SK-N-SH (cell line): ENCODE measurements around the gene ZC3H4. TPM values are rescaled to one million over a fixed set of nuclear protein-coding genes. Genes with fewer than 3 reads are reported as not detected.

Experiments used
- CTCF ChIA-PET: fragments of 300-600, 350-600 bp; formaldehyde crosslinking; extraction: SDS; loops from one replicate; lab custom pipeline; 2021; lab: Yijun Ruan, JAX
- POLR2A ChIA-PET: fragments of 350-600 bp; sonication (Branson Sonifier 250); formaldehyde crosslinking; extraction: SDS; loops from one replicate; lab custom pipeline; 2020; ENCODE audit warnings: antibody characterized with exemption, inconsistent platforms; lab: Yijun Ruan, JAX
- DNase-seq: peaks from one replicate; pipeline ENCODE4 v3.0.0; 2012
- H2AFZ ChIP-seq: fragments of 200-600 bp; sonication (generic); 2 replicates; pipeline ENCODE4 v1.8.1; 2016; ENCODE audit warnings: antibody characterized with exemption, mild to moderate bottlenecking, low read depth
- H3F3A ChIP-seq: fragments of 200-600 bp; sonication (generic); replicated peaks from 2 replicates; pipeline ENCODE3; 2016; ENCODE audit warnings: antibody characterized with exemption, mild to moderate bottlenecking; ENCODE audit not compliant: insufficient read depth
- H3K27ac ChIP-seq, 2 experiments: fragments of 200-500 bp in 1 of 2; fragments of 200-600 bp in 1 of 2; sonication (Bioruptor generic) in 1 of 2; sonication (generic), shearing (Covaris generic) in 1 of 2; 2 replicates each; pipeline versions ENCODE4 v1.5.1 to v1.6.1; 2014 to 2016; ENCODE audit warnings: low read depth in 2 of 2, inconsistent platforms in 1 of 2, low read length in 1 of 2, mild to moderate bottlenecking in 1 of 2, mixed read lengths in 1 of 2
- H3K27me3 ChIP-seq: fragments of 200-600 bp; sonication (generic), shearing (Covaris generic); 2 replicates; pipeline ENCODE4 v1.6.1; 2016; ENCODE audit warnings: mixed run types; ENCODE audit not compliant: insufficient read depth
- H3K36me3 ChIP-seq, 2 experiments: fragments of 200-500 bp in 1 of 2; fragments of 200-600 bp in 1 of 2; sonication (Bioruptor generic) in 1 of 2; sonication (generic) in 1 of 2; replicated peaks in 1 of 2; 2 replicates each; pipeline versions ENCODE3 to v1.5.1; 2014 to 2016; ENCODE audit warnings: low read length in 1 of 2, mild to moderate bottlenecking in 1 of 2; ENCODE audit not compliant: insufficient read depth in 2 of 2, control insufficient read depth in 1 of 2
- H3K4me1 ChIP-seq, 2 experiments: fragments of 200-500 bp in 1 of 2; fragments of 200-600 bp in 1 of 2; sonication (Bioruptor generic) in 1 of 2; sonication (generic), shearing (Covaris generic) in 1 of 2; 2 replicates each; pipeline versions ENCODE4 v1.5.1 to v1.6.1; 2014 to 2016; ENCODE audit warnings: low read depth in 1 of 2, low read length in 1 of 2, mixed run types in 1 of 2; ENCODE audit not compliant: insufficient read depth in 2 of 2, control insufficient read depth in 1 of 2
- H3K4me2 ChIP-seq: fragments of 200-600 bp; sonication (generic), shearing (Covaris generic); 2 replicates; pipeline ENCODE4 v1.6.1; 2017; ENCODE audit warnings: mixed run types
- H3K4me3 ChIP-seq, 2 experiments: fragments of 200-500 bp in 1 of 2; fragments of 200-600 bp in 1 of 2; sonication (Bioruptor generic) in 1 of 2; sonication (generic), shearing (Covaris generic) in 1 of 2; 2 replicates each; pipeline versions ENCODE4 v1.5.1 to v1.8.1; 2014 to 2016; ENCODE audit warnings: low read depth in 2 of 2, inconsistent platforms in 1 of 2, low read length in 1 of 2, mild to moderate bottlenecking in 1 of 2, mixed read lengths in 1 of 2, moderate library complexity in 1 of 2
- H3K79me2 ChIP-seq: fragments of 200-600 bp; sonication (generic); 2 replicates; pipeline ENCODE4 v1.8.1; 2017; ENCODE audit warnings: mild to moderate bottlenecking; ENCODE audit not compliant: insufficient read depth
- H3K9ac ChIP-seq: fragments of 200-600 bp; sonication (generic); 2 replicates; pipeline ENCODE4 v1.6.1; 2017; ENCODE audit warnings: mixed run types
- H3K9me2 ChIP-seq: fragments of 200-600 bp; sonication (generic); 2 replicates; pipeline ENCODE4 v1.6.1; 2017; ENCODE audit warnings: mixed run types
- H3K9me3 ChIP-seq: fragments of 200-600 bp; sonication (generic); 2 replicates; pipeline ENCODE4 v1.6.1; 2017; ENCODE audit warnings: mixed run types, mild to moderate bottlenecking, moderate library complexity
- H4K20me1 ChIP-seq: fragments of 200-600 bp; sonication (generic); 2 replicates; pipeline ENCODE4 v1.6.1; 2017; ENCODE audit warnings: mild to moderate bottlenecking, mixed run types; ENCODE audit not compliant: insufficient read depth
- CHD2 ChIP-seq: fragments of 150-350 bp; IDR thresholded peaks from 2 replicates; pipeline ENCODE4 v1.6.1; 2018; ENCODE audit warnings: low read length; ENCODE audit not compliant: partially characterized antibody
- GABPA ChIP-seq: IDR thresholded peaks from 2 replicates; pipeline ENCODE4 v1.4.0; 2012; ENCODE audit warnings: low read depth, mild to moderate bottlenecking
- MEF2A ChIP-seq: IDR thresholded peaks from 2 replicates; pipeline ENCODE4 v1.4.0; 2012; ENCODE audit warnings: low read depth, borderline replicate concordance
- POLR2AphosphoS5 ChIP-seq: IDR thresholded peaks from 2 replicates; pipeline ENCODE4 v1.6.1; 2012; ENCODE audit warnings: low read depth, low read length
- RAD21 ChIP-seq: IDR thresholded peaks from 2 replicates; pipeline ENCODE4 v1.6.1; 2012; ENCODE audit warnings: mild to moderate bottlenecking, low read length
- REST ChIP-seq: IDR thresholded peaks from 2 replicates; pipeline ENCODE4 v1.6.1; 2012; ENCODE audit warnings: mild to moderate bottlenecking, low read depth, low read length, moderate library complexity
- RFX5 ChIP-seq: IDR thresholded peaks from 2 replicates; pipeline ENCODE4 v1.6.1; 2012; ENCODE audit warnings: mild to moderate bottlenecking, improper control_type of control experiment, low read length
- TCF12 ChIP-seq: IDR thresholded peaks from 2 replicates; pipeline ENCODE4 v1.4.0; 2012
- WGBS: methylation state at CpG from one replicate; pipeline ENCODE4 v1.1.6; 2017; ENCODE audit warnings: low lambda C conversion rate; 5-methylcytosine and 5-hydroxymethylcytosine counted together
- polyA plus RNA-seq, 3 experiments: library from polyadenylated mRNA; depleted of rRNA; stranded (reverse); fragments of >200 nt; gene quantifications; 2 replicates each; pipeline ENCODE4 v1.2.3, GENCODE V29; 2012
- TF ChIP-seq, protein P1 (sequence below): IDR thresholded peaks from 2 replicates; pipeline ENCODE4 v1.4.0; 2012; ENCODE audit warnings: low read depth, borderline replicate concordance
- TF ChIP-seq, protein P2 (sequence below): IDR thresholded peaks from 2 replicates; pipeline ENCODE4 v1.4.0; 2012; ENCODE audit warnings: low read depth

The ZC3H4 gene
- polyA plus RNA-seq, 1 of the 3 experiments (the other 2 are of a cell fraction) = 7.6 TPM

GRCh38 chr19:47022541-47023447 lies 90.8 kb downstream of the ZC3H4 start:
- POLR2A ChIA-PET = interaction anchor here (0.6 kb wide), 1 partner anchor 192 kb away, joined by 3 read pairs; no protein-coding TSS in a partner anchor
- no peak for DNase-seq
- no peak for TF ChIP-seq MEF2A
- TF ChIP-seq, all 33 proteins: peak for 0
- peaks cover 47% of the 10 kb centered on the region for H3K27me3 ChIP-seq
- no peak overlapping the region for H3K9ac ChIP-seq
- CTCF ChIA-PET = interaction anchor here (0.6 to 10.5 kb wide), 5 partner anchors 10 to 103 kb away, joined by 3 to 98 read pairs (median 7); no protein-coding TSS in a partner anchor
- no peak overlapping the region for H3K27ac ChIP-seq
- no peaks in the 10 kb centered on the region for H3K79me2 ChIP-seq
- H3K9me3 ChIP-seq = no peaks in the 10 kb centered on the region
- H4K20me1 ChIP-seq = peaks cover 5% of the 10 kb centered on the region; the same call in 1 of the 2 replicates
- peaks cover 3 to 19% of the 10 kb centered on the region in 2 experiments; a peak in 2 of 4 replicates for H3K4me1 ChIP-seq
- peak overlapping the region; percentile 33; the same call in 1 of the 2 replicates for H3K4me2 ChIP-seq
- H3K36me3 ChIP-seq = no peaks in the 10 kb centered on the region
- H2AFZ ChIP-seq = no peak overlapping the region
- peak overlapping the region in 1 of 2 experiments; percentile 3; a peak in 1 of 4 replicates for H3K4me3 ChIP-seq
- peaks cover 15% of the 10 kb centered on the region for H3F3A ChIP-seq
- H3K9me2 ChIP-seq = no peaks in the 10 kb centered on the region
- 5% methylated on average over 22 of the region's 33 CpGs for WGBS

DNA sequence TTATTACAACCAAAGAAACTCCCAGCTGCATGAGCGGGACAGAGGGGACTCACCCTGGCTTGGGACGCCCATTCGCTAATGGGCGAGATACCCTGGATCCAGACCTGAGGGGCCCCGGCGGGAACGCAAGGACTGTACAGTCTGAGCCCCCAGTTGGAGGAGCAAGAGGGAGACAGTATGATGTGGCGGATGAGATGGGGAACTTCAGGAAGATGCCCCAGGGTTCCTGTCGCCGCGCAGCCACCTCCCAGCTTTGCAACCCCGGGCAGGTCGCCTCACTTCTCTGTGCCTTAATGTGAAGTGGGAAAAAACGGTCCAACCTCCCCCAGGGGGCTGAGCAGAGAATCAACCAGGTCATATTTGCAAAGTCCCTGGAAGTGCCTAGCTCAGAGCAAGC lies 91.4 kb downstream of the ZC3H4 start:
- WGBS = 30% methylated on average over 9 of the region's 14 CpGs
- H4K20me1 ChIP-seq = peaks cover 5% of the 10 kb centered on the region; the same call in 1 of the 2 replicates
- H3F3A ChIP-seq = peaks cover 15% of the 10 kb centered on the region
- H3K4me1 ChIP-seq = peaks cover 3 to 19% of the 10 kb centered on the region in 2 experiments; a peak in 2 of 4 replicates
- no peaks in the 10 kb centered on the region for H3K9me3 ChIP-seq
- no peaks in the 10 kb centered on the region for H3K36me3 ChIP-seq
- ChIA-PET POLR2A (no interaction called here), CTCF (interaction anchor here (0.6 to 10.5 kb wide), 6 partner anchors 9 to 110 kb away, joined by 3 to 98 read pairs (median 5); no protein-coding TSS in a partner anchor)
- peaks cover 41% of the 10 kb centered on the region for H3K27me3 ChIP-seq
- no peak overlapping the region for H3K27ac ChIP-seq
- no peak for TF ChIP-seq RFX5
- TF ChIP-seq, protein P1, sequence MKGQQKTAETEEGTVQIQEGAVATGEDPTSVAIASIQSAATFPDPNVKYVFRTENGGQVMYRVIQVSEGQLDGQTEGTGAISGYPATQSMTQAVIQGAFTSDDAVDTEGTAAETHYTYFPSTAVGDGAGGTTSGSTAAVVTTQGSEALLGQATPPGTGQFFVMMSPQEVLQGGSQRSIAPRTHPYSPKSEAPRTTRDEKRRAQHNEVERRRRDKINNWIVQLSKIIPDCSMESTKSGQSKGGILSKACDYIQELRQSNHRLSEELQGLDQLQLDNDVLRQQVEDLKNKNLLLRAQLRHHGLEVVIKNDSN = no peak
- TF ChIP-seq RAD21 = no peak
- TF ChIP-seq POLR2AphosphoS5 = no peak
- no peak for TF ChIP-seq TCF12
- TF ChIP-seq, protein P2, sequence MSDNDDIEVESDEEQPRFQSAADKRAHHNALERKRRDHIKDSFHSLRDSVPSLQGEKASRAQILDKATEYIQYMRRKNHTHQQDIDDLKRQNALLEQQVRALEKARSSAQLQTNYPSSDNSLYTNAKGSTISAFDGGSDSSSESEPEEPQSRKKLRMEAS = no peak
- TF ChIP-seq GABPA = no peak
- no peak for TF ChIP-seq CHD2
- no peak for TF ChIP-seq MEF2A
- TF ChIP-seq REST = no peak
- no peak for DNase-seq
- no peak overlapping the region for H3K4me3 ChIP-seq
- H3K9ac ChIP-seq = no peak overlapping the region
- no peaks in the 10 kb centered on the region for H3K9me2 ChIP-seq
- no peak overlapping the region for H2AFZ ChIP-seq
- no peak overlapping the region for H3K4me2 ChIP-seq
- H3K79me2 ChIP-seq = no peaks in the 10 kb centered on the region
